ENCODE measurements around the gene BCAR3. TPM values are rescaled to one million over a fixed set of nuclear protein-coding genes. Genes with fewer than 3 reads are reported as not detected.
A peak's percentile ranks its signal among the peaks of the same experiment; 100 is the strongest.

Gene BCAR3
- total and polyA plus RNA-seq, 2 experiments from 2014 or later: 22.6 to 23.7 TPM

GRCh38 chr1:93576746-93577145 is 104.9 kb downstream of the BCAR3 start:
- DNase-seq (ENCODE audit: low spot score): no peak
- Histone ChIP-seq H3K9me2 (replicated peaks; ENCODE audit: insufficient read depth) (no peaks in the 10 kb centered on the region), H3K4me2 (no peak overlapping the region), H3K9me3 (ENCODE audit: low read depth) (no peaks in the 10 kb centered on the region), H2AFZ (no peak overlapping the region), H3K4me3 (no peak overlapping the region), H3K27ac (peak overlapping the region; percentile 71), H4K20me1 (ENCODE audit: insufficient read depth, poor library complexity, severe bottlenecking) (no peaks in the 10 kb centered on the region), H3K4me1 (ENCODE audit: insufficient read depth) (peaks cover 59% of the 10 kb centered on the region), H3K79me2 (peaks cover 19% of the 10 kb centered on the region), H3K27me3 (no peaks in the 10 kb centered on the region), H3K36me3 (replicated peaks; ENCODE audit: insufficient read depth, low read depth) (no peaks in the 10 kb centered on the region)
- no peak for TF ChIP-seq EZH2phosphoT487 (IDR thresholded peaks at IDR 0.05; ENCODE audit: low read depth, severe bottlenecking, unreplicated experiment)
- TF ChIP-seq CTCF (IDR thresholded peaks at IDR 0.05; ENCODE audit: poor library complexity): no peak
- no peak for TF ChIP-seq EZH2 (IDR thresholded peaks at IDR 0.05; ENCODE audit: borderline replicate concordance)
- 96% methylated on average over 2 of the region's 2 CpGs for WGBS (ENCODE audit: low lambda C conversion rate, missing lambda C conversion rate)

- no peaks in the 10 kb centered on the region for H4K20me1 ChIP-seq (ENCODE audit: insufficient read depth, poor library complexity, severe bottlenecking)
- H3K27ac ChIP-seq: peak overlapping the region; percentile 93
- H3K4me2 ChIP-seq: peak overlapping the region; percentile 16
- H3K79me2 ChIP-seq: peaks cover 18% of the 10 kb centered on the region
- WGBS (ENCODE audit: low lambda C conversion rate, missing lambda C conversion rate): 48% methylated on average over 9 of the region's 9 CpGs
- no peak overlapping the region for H2AFZ ChIP-seq
- DNase-seq (ENCODE audit: low spot score): peak; percentile 72
- peaks cover 55% of the 10 kb centered on the region for H3K4me1 ChIP-seq (ENCODE audit: insufficient read depth)
- H3K9me3 ChIP-seq (ENCODE audit: low read depth): no peaks in the 10 kb centered on the region
- H3K36me3 ChIP-seq (replicated peaks; ENCODE audit: insufficient read depth, low read depth): no peaks in the 10 kb centered on the region
- TF ChIP-seq EZH2phosphoT487 (IDR thresholded peaks at IDR 0.05; ENCODE audit: low read depth, severe bottlenecking, unreplicated experiment) (no peak), EZH2 (IDR thresholded peaks at IDR 0.05; ENCODE audit: borderline replicate concordance) (no peak), CTCF (IDR thresholded peaks at IDR 0.05; ENCODE audit: poor library complexity) (no peak)
- no peaks in the 10 kb centered on the region for H3K27me3 ChIP-seq
- no peak overlapping the region for H3K4me3 ChIP-seq
- no peaks in the 10 kb centered on the region for H3K9me2 ChIP-seq (replicated peaks; ENCODE audit: insufficient read depth)
Observed at GRCh38 chr1:93576346-93576745, 105.3 kb downstream of the BCAR3 start.

- H3K27ac ChIP-seq: peak overlapping the region; percentile 93
- peak overlapping the region; percentile 16 for H3K4me2 ChIP-seq
- H2AFZ ChIP-seq: no peak overlapping the region
- no peaks in the 10 kb centered on the region for H3K9me2 ChIP-seq (replicated peaks; ENCODE audit: insufficient read depth)
- no peaks in the 10 kb centered on the region for H3K27me3 ChIP-seq
- H4K20me1 ChIP-seq (ENCODE audit: insufficient read depth, poor library complexity, severe bottlenecking): no peaks in the 10 kb centered on the region
- peaks cover 49% of the 10 kb centered on the region for H3K4me1 ChIP-seq (ENCODE audit: insufficient read depth)
- TF ChIP-seq CTCF (IDR thresholded peaks at IDR 0.05; ENCODE audit: poor library complexity) (no peak), EZH2phosphoT487 (IDR thresholded peaks at IDR 0.05; ENCODE audit: low read depth, severe bottlenecking, unreplicated experiment) (no peak), EZH2 (IDR thresholded peaks at IDR 0.05; ENCODE audit: borderline replicate concordance) (no peak)
- DNase-seq (ENCODE audit: low spot score): no peak
- 54% methylated on average over 10 of the region's 10 CpGs for WGBS (ENCODE audit: low lambda C conversion rate, missing lambda C conversion rate)
- peaks cover 13% of the 10 kb centered on the region for H3K79me2 ChIP-seq
- no peak overlapping the region for H3K4me3 ChIP-seq
- no peaks in the 10 kb centered on the region for H3K36me3 ChIP-seq (replicated peaks; ENCODE audit: insufficient read depth, low read depth)
- H3K9me3 ChIP-seq (ENCODE audit: low read depth): no peaks in the 10 kb centered on the region
Observed at GRCh38 chr1:93575621-93576284, 105.9 kb downstream of the BCAR3 start.
